Ovary (tissue), 9 donors: Measurements from ENCODE around the gene ARHGAP10. TPM values are rescaled to one million over a fixed set of nuclear protein-coding genes. Genes with fewer than 3 reads are reported as not detected.

Experiments used
- DNase-seq, 5 donors: peaks; one replicate each; pipeline ENCODE4 v3.0.0-alpha.2; 2019 to 2020
- H3K27ac ChIP-seq, 2 donors: fragments of 200-600 bp; one replicate each; pipeline versions ENCODE4 v1.5.1 to v1.8.0; 2019 to 2022
- H3K27me3 ChIP-seq: fragments of 200-600 bp; one replicate; pipeline ENCODE4 v1.8.0; 2022
- H3K36me3 ChIP-seq: fragments of 200-600 bp; sonication (generic); one replicate; pipeline ENCODE4 v1.5.1; 2019
- H3K4me1 ChIP-seq: one replicate; pipeline ENCODE4 v1.8.1; 2013; ENCODE audit warnings: mild to moderate bottlenecking, moderate library complexity; ENCODE audit not compliant: insufficient read depth
- H3K4me3 ChIP-seq: fragments of 200-600 bp; sonication (generic); one replicate; pipeline ENCODE4 v1.5.1; 2017
- H3K9me3 ChIP-seq, 2 donors: fragments of 200-600 bp in 1 of 2; sonication (generic) in 1 of 2; one replicate each; pipeline versions ENCODE4 v1.5.1 to v1.8.1; 2013 to 2019; ENCODE audit warnings: mild to moderate bottlenecking in 1 of 2, moderate library complexity in 1 of 2
- CTCF ChIP-seq, 3 donors: fragments of 450-650 bp in 2 of 3; fragments of 200-600 bp in 1 of 3; IDR thresholded peaks; one replicate each; pipeline versions ENCODE4 v1.5.1 to v1.8.0; 2016 to 2022; ENCODE audit warnings: antibody characterized with exemption in 3 of 3, mild to moderate bottlenecking in 1 of 3
- EP300 ChIP-seq: sonication (generic); formaldehyde crosslinking; IDR thresholded peaks from one replicate; pipeline ENCODE4 v1.6.1; 2017; ENCODE audit warnings: antibody characterized with exemption
- POLR2A ChIP-seq: fragments of 450-650 bp; IDR thresholded peaks from one replicate; pipeline ENCODE4 v1.6.1; 2017; ENCODE audit warnings: antibody characterized with exemption, mild to moderate bottlenecking, moderate library complexity
- WGBS, 3 donors: extraction: QIAGEN DNeasy Blood & Tissue Kit in 1 of 3; methylation state at CpG; one replicate each; pipeline versions ENCODE4 v1.1.5 to v1.1.7; 2013 to 2017; 5-methylcytosine and 5-hydroxymethylcytosine counted together
- intact Hi-C, 4 donors: fragments of 100-400 bp; cut with DNase I; formaldehyde crosslinking; loops; one replicate each; pipeline versions ENCODE4 v1.11.0 to v1.15.1; 2022 to 2023
- polyA plus RNA-seq, 2 donors: library from polyadenylated mRNA; stranded (reverse); fragments of 200-250 nt in 1 of 2; fragments of 350-450 nt in 1 of 2; fragmentation: Illumina TruSeq in 1 of 2; extraction: RNeasy Lipid Tissue Mini Kit (QIAGEN cat#74804) in 1 of 2; gene quantifications; one replicate each; pipeline ENCODE4 v1.2.3, GENCODE V29; 2013 to 2014
- total RNA-seq, 7 donors: library from RNA; depleted of rRNA in 2 of 7; stranded (reverse); fragments of >200 nt in 2 of 7; fragmentation: NEBNext Ultra II Directional in 3 of 7; extraction: Animal tissue kit (Norgen Biotek cat#: 25700) in 3 of 7; gene quantifications; one replicate each; pipeline versions ENCODE4 v1.1.0 to v1.2.4, GENCODE V29; 2016 to 2023
- donor health status: DM: no; HTN: no; CAD: no; lungs with moderate emphysema.
- donor health status: DM: no; HTN: no; CAD: no.
- donor health status: Bipolar disorder and iron deficiency.
- donor health status: DM: yes; HTN: yes; CAD: no.
- donor health status: DM: no; HTN: no; CAD: no.
- donor health status: DM: yes; HTN: yes; CAD: no.

The ARHGAP10 gene
- total and polyA plus RNA-seq, 9 donors: 37.1 to 76.7 (median 63.8) TPM

GRCh38 chr4:148092316-148093014, 360.6 kb downstream of the ARHGAP10 start:
- Histone ChIP-seq H3K27ac (no peak overlapping the region), H3K9me3 (no peaks in the 10 kb centered on the region), H3K27me3 (no peaks in the 10 kb centered on the region), H3K4me1 (peaks cover 3% of the 10 kb centered on the region), H3K4me3 (no peak overlapping the region), H3K36me3 (no peaks in the 10 kb centered on the region)
- TF ChIP-seq POLR2A: no peak
- TF ChIP-seq EP300: no peak
- no peak for TF ChIP-seq CTCF (IDR thresholded peaks at IDR 0.05)
- DNase-seq: no peak
- intact Hi-C loops: no loop called here
- 94 to 96% (median 95%) methylated on average over 11 of the region's 11 CpGs for WGBS, 3 donors

GRCh38 chr4:148093065-148093464, 361.2 kb downstream of the ARHGAP10 start:
- H3K36me3 ChIP-seq: no peaks in the 10 kb centered on the region
- no peak for DNase-seq
- H3K27ac ChIP-seq: no peak overlapping the region
- H3K27me3 ChIP-seq: no peaks in the 10 kb centered on the region
- H3K4me3 ChIP-seq: no peak overlapping the region
- H3K9me3 ChIP-seq: no peaks in the 10 kb centered on the region
- peaks cover 3% of the 10 kb centered on the region for H3K4me1 ChIP-seq
- no peak for TF ChIP-seq CTCF (IDR thresholded peaks at IDR 0.05)
- TF ChIP-seq POLR2A: no peak
- TF ChIP-seq EP300: no peak
- intact Hi-C loops: no loop called here
- WGBS, 3 donors: 96% methylated on average over 5 of the region's 5 CpGs

GRCh38 chr4:148094149-148094548, 362.3 kb downstream of the ARHGAP10 start:
- H3K36me3 ChIP-seq: no peaks in the 10 kb centered on the region
- H3K9me3 ChIP-seq: no peaks in the 10 kb centered on the region
- H3K27ac ChIP-seq: no peak overlapping the region
- H3K4me3 ChIP-seq: no peak overlapping the region
- no peaks in the 10 kb centered on the region for H3K27me3 ChIP-seq
- intact Hi-C loops: no loop called here
- WGBS, 3 donors: 93 to 100% (median 95%) methylated on average over 1 of the region's 1 CpG
- H3K4me1 ChIP-seq: peaks cover 3% of the 10 kb centered on the region
- TF ChIP-seq POLR2A: no peak
- TF ChIP-seq EP300: no peak
- TF ChIP-seq CTCF (IDR thresholded peaks at IDR 0.05): no peak
- DNase-seq: no peak

- DNase-seq: no peak
Measured at GRCh38 chr4:148095346-148095923, 363.5 kb downstream of the ARHGAP10 start.

More at GRCh38 chr4:148095346-148095923, 363.5 kb downstream of the ARHGAP10 start:
- H3K36me3 ChIP-seq: no peaks in the 10 kb centered on the region
- no peaks in the 10 kb centered on the region for H3K9me3 ChIP-seq
- H3K4me3 ChIP-seq: no peak overlapping the region
- TF ChIP-seq EP300 (no peak), CTCF (IDR thresholded peaks at IDR 0.05) (no peak), POLR2A (no peak)
- H3K4me1 ChIP-seq: peaks cover 3% of the 10 kb centered on the region
- 82 to 89% (median 84%) methylated on average over 5 of the region's 5 CpGs for WGBS, 3 donors
- no peak overlapping the region for H3K27ac ChIP-seq
- no peaks in the 10 kb centered on the region for H3K27me3 ChIP-seq
- intact Hi-C loops: no loop called here
